Sigmoid colon (tissue), 4 donors: Measurements from ENCODE around the gene DGCR2.

Experiments
- EP300 ChIP-seq, 4 donors: sonication (generic); formaldehyde crosslinking; IDR thresholded peaks; one replicate each; pipeline ENCODE4 v1.6.1; 2017; ENCODE audit warnings: antibody characterized with exemption in 4 of 4
- POLR2A ChIP-seq, 2 donors: fragments of 450-650 bp; IDR thresholded peaks; one replicate each; pipeline ENCODE4 v1.6.1; 2016; ENCODE audit warnings: antibody characterized with exemption in 2 of 2, mild to moderate bottlenecking in 2 of 2, moderate library complexity in 2 of 2
- TF ChIP-seq, protein P1 (sequence below), 4 experiments: fragments of 450-650 bp in 3 of 4; fragments of 200-600 bp in 1 of 4; IDR thresholded peaks; one replicate each; pipeline ENCODE4 v1.5.1; 2016 to 2019; ENCODE audit warnings: antibody characterized with exemption in 4 of 4, mild to moderate bottlenecking in 3 of 4, moderate library complexity in 2 of 4

DNA sequence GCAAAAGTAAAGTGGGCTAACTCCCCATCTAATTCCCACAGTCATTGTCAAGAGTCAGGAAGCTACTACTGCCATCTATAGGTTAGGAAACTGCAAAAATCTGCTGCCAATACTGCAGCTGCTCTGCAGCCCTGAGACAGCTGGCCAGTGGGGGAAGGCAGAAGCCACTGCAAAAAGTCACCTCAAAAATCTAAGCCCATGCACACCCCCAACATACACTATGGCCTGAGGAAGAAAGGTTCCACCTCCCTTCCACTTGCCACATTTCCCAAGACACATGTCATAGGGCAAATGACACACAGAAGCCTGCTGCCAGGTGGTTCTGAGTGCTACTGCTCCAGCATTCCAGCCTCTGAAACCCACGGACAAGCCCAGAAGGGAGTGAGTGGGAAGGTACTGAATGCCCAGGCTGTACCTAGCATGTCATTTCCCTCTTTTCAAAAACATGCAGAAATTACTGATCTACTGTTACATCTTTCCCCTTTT, 36.9 kb downstream of the DGCR2 start:
- TF ChIP-seq, protein P1, sequence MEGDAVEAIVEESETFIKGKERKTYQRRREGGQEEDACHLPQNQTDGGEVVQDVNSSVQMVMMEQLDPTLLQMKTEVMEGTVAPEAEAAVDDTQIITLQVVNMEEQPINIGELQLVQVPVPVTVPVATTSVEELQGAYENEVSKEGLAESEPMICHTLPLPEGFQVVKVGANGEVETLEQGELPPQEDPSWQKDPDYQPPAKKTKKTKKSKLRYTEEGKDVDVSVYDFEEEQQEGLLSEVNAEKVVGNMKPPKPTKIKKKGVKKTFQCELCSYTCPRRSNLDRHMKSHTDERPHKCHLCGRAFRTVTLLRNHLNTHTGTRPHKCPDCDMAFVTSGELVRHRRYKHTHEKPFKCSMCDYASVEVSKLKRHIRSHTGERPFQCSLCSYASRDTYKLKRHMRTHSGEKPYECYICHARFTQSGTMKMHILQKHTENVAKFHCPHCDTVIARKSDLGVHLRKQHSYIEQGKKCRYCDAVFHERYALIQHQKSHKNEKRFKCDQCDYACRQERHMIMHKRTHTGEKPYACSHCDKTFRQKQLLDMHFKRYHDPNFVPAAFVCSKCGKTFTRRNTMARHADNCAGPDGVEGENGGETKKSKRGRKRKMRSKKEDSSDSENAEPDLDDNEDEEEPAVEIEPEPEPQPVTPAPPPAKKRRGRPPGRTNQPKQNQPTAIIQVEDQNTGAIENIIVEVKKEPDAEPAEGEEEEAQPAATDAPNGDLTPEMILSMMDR (IDR thresholded peaks at IDR 0.05): no peak
- TF ChIP-seq EP300 (IDR thresholded peaks at IDR 0.05) (no peak), POLR2A (IDR thresholded peaks at IDR 0.05) (no peak)
